HCEC 1CT (cell line): ENCODE results near the gene ITGB4.
"Not testable (repeated sequence)": the region's sequence is repeated elsewhere in the genome, so short reads cannot be mapped to it uniquely, and the experiment has no call there.

Experiments used
- DNase-seq: peaks from one replicate; pipeline ENCODE4 v3.0.0-alpha.2; 2017

Gene ITGB4

GRCh38 chr17:75754378-75755204, 33.3 kb downstream of the ITGB4 start:
- DNase-seq: no peak

- DNase-seq: no peak
These were observed 34.1 kb downstream of the ITGB4 start for GRCh38 chr17:75755205-75755901.

- no peak for DNase-seq
These were observed 34.7 kb downstream of the ITGB4 start for GRCh38 chr17:75755990-75756389.

GRCh38 chr17:75756451-75757085, 35.3 kb downstream of the ITGB4 start:
- no peak for DNase-seq

- no peak for DNase-seq
These were observed 35.9 kb downstream of the ITGB4 start for GRCh38 chr17:75757086-75757681.

- DNase-seq: no peak
These were observed 37.1 kb downstream of the ITGB4 start for GRCh38 chr17:75758131-75758905.

GRCh38 chr17:75759457-75759856, 38.2 kb downstream of the ITGB4 start:
- no peak for DNase-seq

DNA sequence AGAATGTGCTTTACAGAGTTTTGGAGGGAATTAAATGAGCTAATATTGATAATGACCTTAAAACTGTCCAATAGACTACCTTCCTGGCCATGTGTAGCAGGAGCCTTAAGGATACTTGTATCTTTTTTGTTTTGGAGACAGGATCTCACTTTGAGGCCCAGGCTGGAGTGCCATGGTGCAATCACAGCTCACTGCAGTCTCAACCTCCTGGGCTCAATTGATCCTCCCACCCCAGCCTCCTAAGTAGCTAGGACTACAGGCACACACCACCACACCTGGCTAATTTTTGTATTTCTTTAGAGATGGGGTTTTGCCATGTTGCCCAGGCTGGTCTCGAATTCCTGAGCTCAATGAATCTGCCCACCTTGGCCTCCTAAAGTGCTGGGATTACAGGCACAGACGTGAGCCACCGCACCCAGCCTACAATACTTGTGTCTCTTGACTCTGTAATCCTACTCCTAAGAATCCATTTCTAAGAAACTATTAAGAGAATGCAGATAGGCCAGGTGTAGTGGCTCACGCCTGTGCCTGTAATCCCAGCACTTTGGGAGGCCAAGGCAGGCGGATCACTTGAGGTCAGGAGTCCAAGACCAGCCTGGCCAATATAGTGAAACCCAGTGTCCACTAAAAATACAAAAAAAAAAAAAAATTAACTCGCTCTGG, 38.9 kb downstream of the ITGB4 start:
- DNase-seq: not testable (repeated sequence)

GRCh38 chr17:75762513-75763268, 41.4 kb downstream of the ITGB4 start:
- no peak for DNase-seq

DNA sequence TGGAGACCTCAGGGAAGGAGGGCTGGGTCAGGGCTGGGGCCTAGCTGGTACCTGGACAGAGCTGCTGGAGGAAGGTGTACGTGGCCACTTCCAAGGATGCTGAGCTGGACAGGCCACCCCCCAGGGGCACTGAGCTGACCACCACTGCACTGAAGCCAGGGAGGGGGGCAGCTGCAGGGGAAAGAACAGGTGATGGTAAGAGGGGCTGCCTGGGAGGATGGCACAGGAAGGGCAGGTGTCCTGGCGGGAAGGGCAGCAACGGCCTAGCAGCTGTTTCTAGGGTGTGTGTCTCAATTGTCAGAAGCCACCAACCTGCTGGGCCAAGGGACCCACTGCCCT, 42.0 kb downstream of the ITGB4 start:
- DNase-seq: no peak

GRCh38 chr17:75763613-75764416, 42.6 kb downstream of the ITGB4 start:
- no peak for DNase-seq

GRCh38 chr17:75764417-75764710, 43.1 kb downstream of the ITGB4 start:
- DNase-seq: no peak

DNA sequence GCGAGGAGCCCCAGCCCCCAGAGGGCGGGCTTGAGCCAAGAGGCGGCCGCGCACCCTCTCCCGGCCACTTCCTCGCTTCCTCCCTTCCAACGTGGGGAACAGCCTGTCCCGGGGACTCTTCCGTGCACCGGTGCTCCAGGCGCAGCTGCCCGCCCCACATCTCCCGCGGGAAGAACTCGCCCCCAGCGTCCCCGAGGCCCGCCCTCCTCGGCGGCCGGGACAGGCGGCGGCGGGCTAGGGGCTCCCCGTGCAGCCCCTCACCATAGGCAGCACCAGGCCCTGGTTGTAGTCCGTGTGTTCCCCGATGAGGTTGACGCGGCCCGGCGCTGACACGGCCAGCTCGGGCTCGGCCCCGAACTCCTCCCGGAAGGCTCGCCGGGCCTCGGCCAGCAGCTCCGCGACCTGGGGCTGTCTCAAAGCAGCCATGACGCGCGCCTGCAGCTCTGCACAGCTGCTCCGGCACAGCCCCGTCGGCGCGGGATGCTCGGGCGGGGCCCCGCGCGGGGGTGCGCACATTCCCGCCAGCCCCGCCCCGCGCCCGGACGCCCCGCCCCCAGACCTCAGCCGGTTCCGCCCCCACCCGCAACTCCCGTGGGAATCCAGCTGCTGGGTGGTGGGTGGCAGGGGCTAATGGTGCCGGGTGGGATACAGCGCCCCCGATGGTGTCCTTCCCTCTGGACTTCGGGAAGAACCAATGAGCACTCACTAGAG, 43.6 kb downstream of the ITGB4 start, which contains the start of gene GALK1:
Gene GALK1, minus strand, starts transcription at position 482 of the 711 bp plus-strand sequence. Its CDS starts 56 bp downstream, at position 426.
- DNase-seq: peak; percentile 59

- DNase-seq: no peak
These were observed 44.7 kb downstream of the ITGB4 start for GRCh38 chr17:75765981-75766380.

GRCh38 chr17:75767881-75768280, 46.6 kb downstream of the ITGB4 start:
- no peak for DNase-seq

- no peak for DNase-seq
These were observed 48.3 kb downstream of the ITGB4 start for GRCh38 chr17:75769536-75769935.

DNA sequence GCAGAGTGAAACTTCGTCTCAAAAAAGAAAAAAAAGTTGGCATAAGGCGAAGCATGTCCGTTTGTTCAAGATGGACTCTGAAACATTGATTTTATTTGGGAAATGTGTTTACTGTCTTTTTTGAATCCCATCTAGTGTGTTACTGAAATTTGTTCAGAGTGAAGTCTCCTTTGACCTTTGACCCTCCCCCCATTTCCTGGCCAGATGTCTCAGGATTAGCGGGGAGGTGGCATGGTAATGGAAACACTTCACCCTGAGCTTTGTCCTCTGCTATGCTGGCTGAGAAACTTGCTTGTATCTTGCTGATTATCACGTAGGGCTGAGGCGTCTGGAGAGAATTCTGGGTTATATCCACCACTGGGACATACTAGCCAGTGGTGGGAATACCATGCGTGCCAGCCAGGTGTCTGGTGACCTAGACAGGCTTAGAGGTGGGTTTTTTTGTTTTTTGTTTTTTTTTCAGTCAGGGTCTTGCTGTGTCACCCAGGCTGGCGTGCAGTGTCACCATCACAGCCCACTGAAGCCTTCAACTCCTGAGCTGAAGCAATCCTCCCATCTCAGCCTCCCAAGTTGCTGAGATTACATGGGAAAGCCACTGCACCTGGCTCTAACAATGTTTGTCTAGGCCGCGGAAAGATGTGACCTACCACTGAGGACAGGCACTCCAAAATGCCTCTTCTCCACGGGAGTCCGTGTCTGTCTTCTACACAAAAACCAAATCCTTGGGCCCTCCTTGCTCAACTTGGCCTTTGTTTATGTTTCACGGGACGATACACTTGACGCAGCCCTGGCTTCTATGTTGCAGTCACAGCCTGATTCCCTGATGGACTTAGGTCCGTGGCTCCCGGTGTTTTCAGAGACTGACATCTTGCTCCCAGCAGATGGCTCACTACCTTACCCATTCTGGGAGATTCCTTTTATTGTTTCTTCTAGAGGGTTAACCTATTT, 50.3 kb downstream of the ITGB4 start:
- DNase-seq: peak; percentile 35

DNA sequence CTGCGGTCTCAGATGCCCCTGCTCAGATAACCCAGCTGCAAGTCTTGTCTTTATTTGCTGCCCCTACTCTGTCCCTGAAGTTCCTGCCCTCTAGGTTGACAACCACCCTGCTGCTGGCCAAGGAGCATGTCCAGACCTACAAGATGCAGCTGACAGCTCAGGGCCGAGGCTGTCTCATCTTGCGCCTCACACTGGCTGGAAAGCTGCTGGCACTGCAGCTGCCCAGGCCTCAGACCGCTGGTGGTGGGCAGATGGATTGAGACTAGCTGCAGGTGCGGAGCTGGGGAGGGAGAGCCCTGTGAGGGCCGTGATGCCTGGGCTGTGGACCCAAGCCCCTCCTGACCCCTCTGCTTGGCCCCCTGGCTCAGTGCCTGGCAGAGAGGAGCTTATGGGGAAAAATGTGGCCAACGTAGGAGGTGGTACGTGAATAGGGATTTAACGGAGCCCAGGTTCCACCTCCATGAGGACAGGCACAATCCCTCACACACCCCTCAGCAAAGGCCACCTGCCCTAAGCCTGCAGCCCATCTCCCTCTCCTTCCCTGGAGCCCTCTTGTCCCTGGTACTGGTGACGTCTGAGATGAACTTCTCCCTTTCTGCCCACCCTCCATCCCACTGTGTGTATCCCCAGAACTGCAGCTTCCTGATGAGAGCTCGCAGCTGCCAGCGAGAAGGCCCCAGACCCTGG, 52.0 kb downstream of the ITGB4 start:
- DNase-seq: no peak
